Measurements from ENCODE around the gene EYA3.

- no peak for TF ChIP-seq CTCF (conservative IDR thresholded peaks at IDR 0.05 in 1 of 2, IDR thresholded peaks at IDR 0.05 in 1 of 2; ENCODE audit: extremely low read depth in 1 of 2, insufficient read depth in 1 of 2, low read depth in 1 of 2, low read length in 2 of 2)
- TF ChIP-seq EZH2 (IDR thresholded peaks at IDR 0.05; ENCODE audit: borderline replicate concordance, low read length) = no peak
These were observed 31.1 kb upstream of the EYA3 start for GRCh38 chr1:28119556-28119955.

All from mammary epithelial cell (primary cell).